Esophagus muscularis mucosa (tissue), 4 donors: ENCODE measurements around the gene ATP4B. TPM values are rescaled to one million over a fixed set of nuclear protein-coding genes. Genes with fewer than 3 reads are reported as not detected.

Experiments
- DNase-seq: peaks from one replicate; pipeline ENCODE4 v3.0.0-alpha.2; 2017; ENCODE audit errors: extremely low spot score
- H3K27ac ChIP-seq, 4 donors: fragments of 200-600 bp; sonication (generic); replicated peaks in 1 of 4; 1 replicate in 3 of 4; 2 replicates in 1 of 4; pipeline ENCODE4 v1.5.1; 2016 to 2019; ENCODE audit warnings: mild to moderate bottlenecking in 1 of 4
- H3K27me3 ChIP-seq, 4 donors: fragments of 200-600 bp; sonication (generic); one replicate each; pipeline versions ENCODE4 v1.5.1 to v1.6.0; 2016 to 2019
- H3K36me3 ChIP-seq, 4 donors: fragments of 200-600 bp; sonication (generic); one replicate each; pipeline ENCODE4 v1.5.1; 2016 to 2019
- H3K4me1 ChIP-seq, 4 donors: fragments of 200-600 bp; sonication (generic); one replicate each; pipeline ENCODE4 v1.5.1; 2016 to 2019
- H3K4me3 ChIP-seq, 4 donors: fragments of 200-600 bp; sonication (generic); 1 replicate in 2 of 4; 2 replicates in 2 of 4; pipeline ENCODE4 v1.5.1; 2016 to 2019; ENCODE audit warnings: mild to moderate bottlenecking in 4 of 4, moderate library complexity in 1 of 4
- H3K9me3 ChIP-seq, 4 donors: fragments of 200-600 bp; sonication (generic); 1 replicate in 3 of 4; 2 replicates in 1 of 4; pipeline ENCODE4 v1.5.1; 2016 to 2019
- CTCF ChIP-seq, 3 experiments: fragments of 200-600 bp in 2 of 3; fragments of 450-650 bp in 1 of 3; sonication (generic) in 2 of 3; IDR thresholded peaks; one replicate each; pipeline ENCODE4 v1.5.1; 2017 to 2019; ENCODE audit warnings: antibody characterized with exemption in 3 of 3, mild to moderate bottlenecking in 2 of 3, moderate library complexity in 1 of 3
- EP300 ChIP-seq: sonication (generic); formaldehyde crosslinking; IDR thresholded peaks from one replicate; pipeline ENCODE4 v1.6.1; 2017; ENCODE audit warnings: antibody characterized with exemption
- POLR2A ChIP-seq: fragments of 450-650 bp; IDR thresholded peaks from one replicate; pipeline ENCODE4 v1.6.1; 2017; ENCODE audit warnings: antibody characterized with exemption, moderate library complexity, mild to moderate bottlenecking, low read depth
- POLR2AphosphoS5 ChIP-seq, 2 donors: sonication (generic); formaldehyde crosslinking; IDR thresholded peaks; one replicate each; pipeline ENCODE4 v1.6.1; 2017; ENCODE audit warnings: antibody characterized with exemption in 2 of 2
- WGBS: methylation state at CpG from one replicate; pipeline ENCODE4 v1.1.5; 2018; 5-methylcytosine and 5-hydroxymethylcytosine counted together
- intact Hi-C: fragments of 100-400 bp; cut with DNase I; formaldehyde crosslinking; loops from one replicate; pipeline ENCODE4 v1.15.1; 2023
- total RNA-seq, 4 donors: library from RNA; depleted of rRNA; stranded (reverse); fragments of >200 nt; gene quantifications; one replicate each; pipeline versions ENCODE4 v1.1.0 to v1.2.1, GENCODE V29; 2016

Gene ATP4B
- total RNA-seq, 4 donors from 2014 or later = not detected

DNA sequence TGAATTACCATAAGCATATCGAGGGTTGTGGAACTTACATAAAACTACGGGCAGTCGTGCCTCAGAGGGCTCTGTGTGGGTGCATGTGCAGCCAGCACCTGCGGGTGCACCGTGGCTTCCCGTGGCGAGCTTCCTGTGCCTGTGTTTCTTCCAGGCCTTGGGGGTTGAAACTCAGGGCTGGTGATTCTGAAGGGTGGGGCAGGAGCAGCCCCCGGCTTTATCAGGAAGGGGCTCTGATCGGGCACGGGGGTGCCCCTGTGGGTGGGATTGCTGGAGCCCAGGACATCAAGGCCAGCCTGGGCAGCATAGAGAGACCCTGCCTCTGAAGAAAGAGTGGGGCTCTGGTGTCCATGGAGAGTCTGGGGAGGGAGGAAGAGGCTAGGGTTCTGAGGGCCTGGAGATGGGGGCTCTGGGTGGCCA is 11.1 kb downstream of the ATP4B start:
- Histone ChIP-seq H3K27ac (peak overlapping the region; percentile 45 to 76 (median 67)), H3K9me3 (no peaks in the 10 kb centered on the region), H3K4me3 (no peak overlapping the region), H3K4me1 (peaks cover 7 to 23% (median 22%) of the 10 kb centered on the region in 4 donors), H3K27me3 (no peaks in the 10 kb centered on the region), H3K36me3 (no peaks in the 10 kb centered on the region)
- no peak for TF ChIP-seq EP300
- no peak for TF ChIP-seq POLR2AphosphoS5 (IDR thresholded peaks at IDR 0.05)
- TF ChIP-seq CTCF (IDR thresholded peaks at IDR 0.05) = no peak
- no peak for TF ChIP-seq POLR2A
- no peak for DNase-seq
- intact Hi-C loops = no loop called here
- WGBS = 68% methylated on average over 10 of the region's 10 CpGs

DNA sequence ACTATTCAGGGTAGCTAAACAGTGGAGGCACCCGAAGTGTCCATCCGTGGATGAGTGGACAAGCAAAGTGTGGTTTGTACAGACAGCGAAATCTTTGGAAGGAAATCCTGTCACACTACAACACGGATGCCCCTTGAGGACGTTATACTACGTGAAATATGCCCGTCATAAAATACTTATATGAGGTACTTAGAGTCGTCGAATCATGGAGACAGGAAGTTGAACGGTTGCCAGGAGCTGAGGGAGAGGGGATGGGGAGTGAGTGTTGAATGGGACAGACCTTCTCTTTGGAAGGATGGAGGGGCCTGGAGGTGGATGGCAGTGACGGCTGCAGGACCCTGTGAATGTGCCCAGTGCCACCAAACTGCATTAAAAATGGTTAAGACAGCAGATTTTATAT is 11.6 kb downstream of the ATP4B start:
- no peak for DNase-seq
- WGBS = 80% methylated on average over 11 of the region's 11 CpGs
- Histone ChIP-seq H3K4me1 (peaks cover 7 to 22% (median 20%) of the 10 kb centered on the region in 4 donors), H3K36me3 (no peaks in the 10 kb centered on the region), H3K4me3 (no peak overlapping the region), H3K9me3 (no peaks in the 10 kb centered on the region), H3K27me3 (no peaks in the 10 kb centered on the region), H3K27ac (no peak overlapping the region)
- intact Hi-C loops = no loop called here
- no peak for TF ChIP-seq CTCF (IDR thresholded peaks at IDR 0.05)
- no peak for TF ChIP-seq EP300
- TF ChIP-seq POLR2AphosphoS5 (IDR thresholded peaks at IDR 0.05) = no peak
- TF ChIP-seq POLR2A = no peak

DNA sequence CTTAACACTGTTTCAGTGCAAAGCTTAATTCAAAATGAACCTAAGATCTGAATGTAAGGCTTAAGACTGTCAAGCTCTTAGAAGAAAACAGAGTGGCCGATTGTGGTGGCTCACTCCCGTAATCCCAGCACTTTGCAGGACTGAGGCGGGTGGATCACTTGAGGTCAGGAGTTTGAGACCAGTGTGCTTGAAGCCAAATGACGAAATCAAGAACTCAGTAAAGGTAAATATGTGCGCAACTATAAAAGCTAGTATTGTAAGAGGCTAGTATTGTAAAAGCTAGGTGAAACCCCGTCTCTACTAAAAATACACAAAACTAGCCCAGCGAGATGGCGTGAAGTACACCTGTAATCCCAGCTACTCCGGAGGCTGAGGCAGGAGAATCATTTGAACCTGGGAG is 12.7 kb downstream of the ATP4B start:
- H3K27ac ChIP-seq = no peak overlapping the region
- peaks cover 7 to 17% (median 17%) of the 10 kb centered on the region in 4 donors for H3K4me1 ChIP-seq
- H3K36me3 ChIP-seq = peaks cover 0 to 6% (median 2%) of the 10 kb centered on the region in 4 donors
- H3K27me3 ChIP-seq = no peaks in the 10 kb centered on the region
- no peak for DNase-seq
- WGBS = 97% methylated on average over 9 of the region's 9 CpGs
- H3K9me3 ChIP-seq = no peaks in the 10 kb centered on the region
- intact Hi-C loops = no loop called here
- TF ChIP-seq EP300 (no peak), CTCF (IDR thresholded peaks at IDR 0.05) (no peak), POLR2AphosphoS5 (IDR thresholded peaks at IDR 0.05) (no peak), POLR2A (no peak)
- H3K4me3 ChIP-seq = no peak overlapping the region

GRCh38 chr13:113644800-113645199 is 13.2 kb downstream of the ATP4B start:
- Histone ChIP-seq H3K27me3 (no peaks in the 10 kb centered on the region), H3K4me1 (peaks cover 7 to 17% (median 17%) of the 10 kb centered on the region in 4 donors), H3K4me3 (no peak overlapping the region), H3K27ac (no peak overlapping the region), H3K9me3 (no peaks in the 10 kb centered on the region), H3K36me3 (peaks cover 0 to 12% (median 7%) of the 10 kb centered on the region in 4 donors)
- 93% methylated on average over 1 of the region's 1 CpG for WGBS
- DNase-seq = no peak
- TF ChIP-seq POLR2AphosphoS5 (IDR thresholded peaks at IDR 0.05) (no peak), EP300 (no peak), POLR2A (no peak), CTCF (IDR thresholded peaks at IDR 0.05) (no peak)
- intact Hi-C loops = no loop called here

DNA sequence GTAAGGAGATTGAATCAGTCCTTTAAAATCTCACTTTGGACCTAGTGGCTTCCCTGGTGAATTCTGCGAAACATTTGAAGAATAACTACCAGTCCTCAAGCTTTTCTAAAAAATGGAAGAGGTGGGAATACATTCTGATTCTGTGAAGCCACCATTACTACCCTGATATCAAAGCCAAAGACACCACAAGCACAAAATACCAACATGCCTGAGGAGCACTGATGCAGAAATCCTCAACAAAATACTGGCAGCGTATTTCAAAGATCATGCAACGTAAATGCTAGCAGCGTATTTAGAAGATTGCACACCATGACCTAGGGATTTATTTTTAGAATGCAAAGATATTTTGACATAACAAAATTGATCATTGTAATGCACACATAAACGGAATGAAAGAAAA is 14.4 kb downstream of the ATP4B start:
- peaks cover 7 to 17% (median 17%) of the 10 kb centered on the region in 4 donors for H3K4me1 ChIP-seq
- peaks cover 3 to 22% (median 14%) of the 10 kb centered on the region in 4 donors for H3K36me3 ChIP-seq
- DNase-seq = no peak
- no peak overlapping the region for H3K4me3 ChIP-seq
- no peaks in the 10 kb centered on the region for H3K27me3 ChIP-seq
- H3K27ac ChIP-seq = no peak overlapping the region
- 97% methylated on average over 5 of the region's 5 CpGs for WGBS
- H3K9me3 ChIP-seq = no peaks in the 10 kb centered on the region
- no peak for TF ChIP-seq POLR2AphosphoS5 (IDR thresholded peaks at IDR 0.05)
- no peak for TF ChIP-seq POLR2A
- no peak for TF ChIP-seq EP300
- TF ChIP-seq CTCF (IDR thresholded peaks at IDR 0.05) = no peak
- intact Hi-C loops = no loop called here
